H1 (cell line): ENCODE data around the gene ZNF705A. TPM values are rescaled to one million over a fixed set of nuclear protein-coding genes. Genes with fewer than 3 reads are reported as not detected.
"Not testable (repeated sequence)": the region's sequence is repeated elsewhere in the genome, so short reads cannot be mapped to it uniquely, and the experiment has no call there.

Experiments used
- CTCF ChIA-PET: fragments of 300-600 bp; sonication (Branson Sonifier 250); formaldehyde crosslinking; loops from one replicate; lab custom pipeline; 2021; ENCODE audit not compliant: partially characterized antibody; lab: Charles Lee
- POLR2A ChIA-PET: fragments of 300-600 bp; sonication (Branson Sonifier 250); formaldehyde crosslinking; loops from one replicate; lab custom pipeline; 2021; ENCODE audit warnings: inconsistent platforms; ENCODE audit not compliant: partially characterized antibody; lab: Charles Lee
- DNase-seq, 2 experiments: peaks; one replicate each; pipeline versions ENCODE4 v3.0.0 to v3.0.0-alpha.2; 2010 to 2022; ENCODE audit warnings: low spot score in 2 of 2, low read depth in 1 of 2, mixed read lengths in 1 of 2
- FAIRE-seq: peaks from 2 replicates; lab custom pipeline; 2011; peaks lifted over from hg19 to GRCh38; lab: Jason Lieb, UNC
- H2AFZ ChIP-seq: 2 replicates; pipeline ENCODE4 v1.8.1; 2012; ENCODE audit warnings: low read length, inconsistent platforms
- H2AK5ac ChIP-seq: 2 replicates; pipeline ENCODE4 v1.6.1; 2013; ENCODE audit warnings: low read depth, low read length
- H2BK120ac ChIP-seq: replicated peaks from 2 replicates; pipeline ENCODE3; 2013; ENCODE audit warnings: low read depth, low read length, inconsistent platforms
- H2BK12ac ChIP-seq: 2 replicates; pipeline ENCODE4 v1.6.1; 2013; ENCODE audit warnings: low read depth, low read length
- H2BK15ac ChIP-seq: 2 replicates; pipeline ENCODE4 v1.6.1; 2013; ENCODE audit warnings: low read length
- H2BK20ac ChIP-seq: 2 replicates; pipeline ENCODE4 v1.6.1; 2013; ENCODE audit warnings: low read length
- H2BK5ac ChIP-seq: 2 replicates; pipeline ENCODE4 v1.6.1; 2013; ENCODE audit warnings: low read depth, low read length
- H3K14ac ChIP-seq: 2 replicates; pipeline ENCODE4 v1.6.1; 2013; ENCODE audit warnings: inconsistent platforms; ENCODE audit not compliant: insufficient read length
- H3K18ac ChIP-seq: 2 replicates; pipeline ENCODE4 v1.6.1; 2013; ENCODE audit warnings: low read length; ENCODE audit errors: extremely low read depth
- H3K23ac ChIP-seq: 2 replicates; pipeline ENCODE4 v1.6.1; 2013; ENCODE audit warnings: inconsistent platforms; ENCODE audit not compliant: insufficient read length
- H3K23me2 ChIP-seq: 2 replicates; pipeline ENCODE4 v1.6.1; 2013; ENCODE audit warnings: low read depth, low read length
- H3K27ac ChIP-seq: 2 replicates; pipeline ENCODE4 v1.6.1; 2011; ENCODE audit warnings: low read depth, low read length, inconsistent platforms
- H3K27me3 ChIP-seq, 4 experiments: replicated peaks in 1 of 4; 1 replicate in 1 of 4; 2 replicates in 3 of 4; pipeline versions ENCODE4 v1.6.1 to v1.8.1; 2011 to 2013; ENCODE audit warnings: low read length in 3 of 4, mild to moderate bottlenecking in 3 of 4, inconsistent platforms in 2 of 4, mixed read lengths in 2 of 4, moderate library complexity in 1 of 4; ENCODE audit not compliant: control insufficient read depth in 3 of 4, insufficient read depth in 3 of 4; ENCODE audit errors: extremely low read depth in 1 of 4
- H3K36me3 ChIP-seq, 4 experiments: 2 replicates each; pipeline versions ENCODE4 v1.6.1 to v1.8.1; 2011 to 2013; ENCODE audit warnings: mild to moderate bottlenecking in 4 of 4, low read length in 3 of 4, moderate library complexity in 2 of 4, control low read depth in 1 of 4, inconsistent platforms in 1 of 4; ENCODE audit not compliant: insufficient read depth in 4 of 4, control insufficient read depth in 2 of 4
- H3K4ac ChIP-seq: replicated peaks from 2 replicates; pipeline ENCODE3; 2013; ENCODE audit warnings: low read length, low read depth, mixed read lengths, inconsistent platforms; ENCODE audit not compliant: insufficient read length
- H3K4me1 ChIP-seq, 4 experiments: replicated peaks in 1 of 4; 1 replicate in 1 of 4; 2 replicates in 3 of 4; pipeline versions ENCODE4 v1.6.1 to v1.8.1; 2011 to 2013; ENCODE audit warnings: low read length in 3 of 4, inconsistent platforms in 2 of 4, mixed read lengths in 1 of 4; ENCODE audit not compliant: insufficient read depth in 4 of 4, control insufficient read depth in 3 of 4
- H3K4me2 ChIP-seq, 2 experiments: 2 replicates each; pipeline versions ENCODE4 v1.6.1 to v1.8.1; 2011 to 2013; ENCODE audit warnings: low read depth in 2 of 2, low read length in 2 of 2, control low read depth in 1 of 2, inconsistent platforms in 1 of 2, mild to moderate bottlenecking in 1 of 2; ENCODE audit not compliant: insufficient read depth in 1 of 2
- H3K4me3 ChIP-seq, 4 experiments: fragments of 200-600, 300-600 bp in 1 of 4; sonication (generic), shearing (Covaris generic), sonication (Bioruptor Twin) in 1 of 4; 2 replicates each; pipeline versions ENCODE4 v1.5.1 to v1.8.1; 2011 to 2016; ENCODE audit warnings: low read length in 4 of 4, low read depth in 3 of 4, control low read depth in 2 of 4, inconsistent platforms in 2 of 4, mild to moderate bottlenecking in 2 of 4, mixed read lengths in 1 of 4, moderate library complexity in 1 of 4; ENCODE audit not compliant: insufficient read depth in 2 of 4; ENCODE audit errors: extremely low read depth in 1 of 4
- H3K56ac ChIP-seq: replicated peaks from 2 replicates; pipeline ENCODE3; 2013; ENCODE audit warnings: low read depth, mild to moderate bottlenecking, mixed read lengths, low read length, inconsistent platforms; ENCODE audit not compliant: insufficient read length
- H3K79me1 ChIP-seq: 2 replicates; pipeline ENCODE4 v1.6.1; 2013; ENCODE audit warnings: low read depth, low read length, control low read depth
- H3K79me2 ChIP-seq, 2 experiments: 2 replicates each; pipeline versions ENCODE4 v1.6.1 to v1.8.1; 2012 to 2013; ENCODE audit warnings: low read length in 2 of 2, mild to moderate bottlenecking in 2 of 2, inconsistent platforms in 1 of 2; ENCODE audit not compliant: insufficient read depth in 2 of 2, control insufficient read depth in 1 of 2
- H3K9ac ChIP-seq, 4 experiments: replicated peaks in 1 of 4; 1 replicate in 1 of 4; 2 replicates in 3 of 4; pipeline versions ENCODE4 v1.6.1 to v1.8.1; 2011 to 2013; ENCODE audit warnings: low read depth in 3 of 4, low read length in 3 of 4, control low read depth in 2 of 4, mild to moderate bottlenecking in 2 of 4, moderate library complexity in 2 of 4, inconsistent platforms in 1 of 4; ENCODE audit errors: extremely low read depth in 1 of 4
- H3K9me3 ChIP-seq, 2 experiments: 2 replicates each; pipeline versions ENCODE4 v1.6.1 to v1.8.1; 2012 to 2013; ENCODE audit warnings: mild to moderate bottlenecking in 2 of 2, moderate library complexity in 2 of 2, control low read depth in 1 of 2, inconsistent platforms in 1 of 2, low read depth in 1 of 2, low read length in 1 of 2, mixed read lengths in 1 of 2; ENCODE audit not compliant: insufficient read depth in 2 of 2
- H4K20me1 ChIP-seq, 2 experiments: replicated peaks in 1 of 2; 2 replicates each; pipeline versions ENCODE3 to v1.8.1; 2011 to 2013; ENCODE audit warnings: inconsistent platforms in 2 of 2, low read length in 2 of 2, mild to moderate bottlenecking in 1 of 2; ENCODE audit not compliant: insufficient read depth in 2 of 2, control insufficient read depth in 1 of 2
- H4K5ac ChIP-seq: 2 replicates; pipeline ENCODE4 v1.6.1; 2013; ENCODE audit warnings: low read length, low read depth, mixed read lengths, inconsistent platforms; ENCODE audit not compliant: insufficient read length
- H4K8ac ChIP-seq: 2 replicates; pipeline ENCODE4 v1.8.0; 2013; ENCODE audit warnings: mild to moderate bottlenecking, moderate library complexity, low read length, inconsistent platforms; ENCODE audit not compliant: insufficient read depth; ENCODE audit errors: extremely low read depth
- H4K91ac ChIP-seq: replicated peaks from 2 replicates; pipeline ENCODE3; 2013; ENCODE audit warnings: low read length, mixed read lengths, inconsistent platforms; ENCODE audit not compliant: insufficient read length
- WGBS, 2 experiments: shearing (Covaris generic) in 1 of 2; methylation state at CpG; one replicate each; pipeline versions ENCODE4 v1.1.6 to v1.1.7; 2013 to 2015; ENCODE audit warnings: low lambda C conversion rate in 2 of 2, mixed read lengths in 2 of 2, inconsistent platforms in 1 of 2, low coverage in 1 of 2, missing lambda C conversion rate in 1 of 2; ENCODE audit not compliant: insufficient replicate concordance in 2 of 2, insufficient coverage in 1 of 2, insufficient read length in 1 of 2; ENCODE audit errors: extremely low coverage in 1 of 2, missing lambda C conversion rate in 1 of 2; 5-methylcytosine and 5-hydroxymethylcytosine counted together
- polyA plus RNA-seq, 7 experiments: library from polyadenylated mRNA; depleted of rRNA in 3 of 7; stranded (reverse) in 5 of 7; unstranded in 2 of 7; fragments of >200 nt in 5 of 7; fragments of 200-250 nt in 2 of 7; gene quantifications; 1 replicate in 5 of 7; 2 replicates in 1 of 7; 4 replicates in 1 of 7; pipeline versions ENCODE4 v1.2.1 to v1.2.3, GENCODE V29; 2011 to 2013; ENCODE audit warnings: missing spikeins in 2 of 7, mixed read lengths in 2 of 7
- total RNA-seq: library from RNA; stranded (reverse); fragmentation: NEBNext Ultra II Directional; extraction: Animal tissue kit (Norgen Biotek cat#: 25700); gene quantifications from 2 replicates; pipeline ENCODE4 v1.2.1, GENCODE V29; 2021

Gene ZNF705A
- total and polyA plus RNA-seq, 2 of the 8 experiments (the other 6 are each of a cell fraction or from before 2014, with no cell fraction given), result not detected

DNA sequence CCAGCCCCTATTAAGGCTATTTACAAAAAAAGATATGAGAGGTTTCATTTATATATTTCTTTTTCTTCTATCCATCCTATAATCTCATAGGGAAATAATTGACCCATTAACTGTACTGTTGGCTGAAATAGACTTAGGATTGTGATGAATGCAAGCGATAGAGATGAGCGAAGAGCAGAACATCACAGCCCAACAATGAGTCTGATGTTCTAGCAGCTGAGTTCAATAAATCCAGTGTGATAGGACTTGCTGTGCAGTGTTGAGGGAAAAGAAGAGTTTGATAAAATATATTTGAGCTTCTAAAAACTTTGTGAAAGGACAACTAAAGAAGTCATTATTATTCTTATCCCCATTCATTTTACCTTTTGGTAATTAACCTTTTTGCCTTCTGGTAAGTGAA lies 16.1 kb downstream of the ZNF705A start:
- H3K9ac ChIP-seq, H4K20me1 ChIP-seq, H3K18ac ChIP-seq, H3K4me2 ChIP-seq, H3K14ac ChIP-seq, H3K23ac ChIP-seq, H4K5ac ChIP-seq, H2AFZ ChIP-seq, H3K79me1 ChIP-seq, H3K79me2 ChIP-seq, H3K4me1 ChIP-seq, H3K56ac ChIP-seq, POLR2A ChIA-PET, FAIRE-seq, H3K27ac ChIP-seq, H3K4ac ChIP-seq, H2BK12ac ChIP-seq, H3K27me3 ChIP-seq, H2BK5ac ChIP-seq, H4K91ac ChIP-seq, H2BK120ac ChIP-seq, CTCF ChIA-PET, H3K4me3 ChIP-seq, H2AK5ac ChIP-seq, H3K36me3 ChIP-seq, H3K23me2 ChIP-seq, H3K9me3 ChIP-seq, H4K8ac ChIP-seq, DNase-seq, H2BK15ac ChIP-seq, H2BK20ac ChIP-seq: not testable (repeated sequence)
- WGBS, 2 experiments, result 85% methylated on average over 2 of the region's 2 CpGs; no CpG with 5 or more reads in 1 of the 2 experiments
